IMR-90 (cell line): ENCODE data around the gene RGS19. TPM values are rescaled to one million over a fixed set of nuclear protein-coding genes. Genes with fewer than 3 reads are reported as not detected.
"Not testable (repeated sequence)": the region's sequence is repeated elsewhere in the genome, so short reads cannot be mapped to it uniquely, and the experiment has no call there.

ENCODE experiments used
- ATAC-seq: fragments of 200-7000 bp; cut with Tn5 transposase; 2 replicates; pipeline ENCODE4 v1.9.1; 2020; ENCODE audit warnings: low read depth, mild to moderate bottlenecking, moderate library complexity
- BruUV-seq: library from RNA; stranded (reverse); fragments of 400-500 nt; replicated peaks from 2 replicates; lab custom pipeline; 2021; lab: Mats Ljungman, UMichigan
- CTCF ChIA-PET: fragments of 300-600 bp; formaldehyde crosslinking; extraction: SDS; loops from one replicate; lab custom pipeline; 2021; ENCODE audit warnings: antibody characterized with exemption; lab: Yijun Ruan, JAX
- POLR2A ChIA-PET: fragments of 300-600 bp; sonication (Branson Sonifier 250); formaldehyde crosslinking; loops from one replicate; lab custom pipeline; 2022; ENCODE audit warnings: antibody characterized with exemption; ENCODE audit not compliant: unreplicated experiment; lab: Charles Lee
- DNase-seq: peaks from one replicate; pipeline ENCODE4 v3.0.0; 2013
- H2AFZ ChIP-seq: replicated peaks from 2 replicates; pipeline ENCODE3; 2013; ENCODE audit warnings: low read length, mild to moderate bottlenecking; ENCODE audit not compliant: poor library complexity
- H2AK5ac ChIP-seq: 2 replicates; pipeline ENCODE4 v1.6.1; 2013; ENCODE audit warnings: low read depth, low read length, inconsistent platforms
- H2AK9ac ChIP-seq: replicated peaks from 2 replicates; pipeline ENCODE3; 2013; ENCODE audit warnings: mild to moderate bottlenecking, low read depth, low read length, moderate library complexity; ENCODE audit not compliant: poor library complexity
- H2BK120ac ChIP-seq: 2 replicates; pipeline ENCODE4 v1.6.1; 2013; ENCODE audit warnings: low read depth, low read length, inconsistent platforms
- H2BK15ac ChIP-seq: 3 replicates; pipeline ENCODE4 v1.6.1; 2013; ENCODE audit warnings: low read depth, low read length, inconsistent platforms
- H2BK20ac ChIP-seq: 2 replicates; pipeline ENCODE4 v1.6.1; 2013; ENCODE audit warnings: low read depth, mild to moderate bottlenecking, inconsistent platforms, low read length, moderate library complexity
- H2BK5ac ChIP-seq: 2 replicates; pipeline ENCODE4 v1.6.1; 2013; ENCODE audit warnings: mild to moderate bottlenecking, low read depth, low read length, inconsistent platforms; ENCODE audit not compliant: poor library complexity, severe bottlenecking
- H3K14ac ChIP-seq: replicated peaks from 2 replicates; pipeline ENCODE4 v1.6.1; 2013; ENCODE audit warnings: low read depth, low read length, inconsistent platforms
- H3K18ac ChIP-seq: 2 replicates; pipeline ENCODE4 v1.6.1; 2013; ENCODE audit warnings: low read depth, low read length, control low read depth
- H3K23ac ChIP-seq: 2 replicates; pipeline ENCODE4 v1.6.1; 2013; ENCODE audit warnings: low read depth, low read length, inconsistent platforms
- H3K27ac ChIP-seq: 2 replicates; pipeline ENCODE4 v1.5.1; 2013; ENCODE audit warnings: mild to moderate bottlenecking, control low read depth, low read length; ENCODE audit not compliant: insufficient read depth
- H3K27me3 ChIP-seq: 2 replicates; pipeline ENCODE4 v1.6.1; 2013; ENCODE audit warnings: low read length; ENCODE audit not compliant: control insufficient read depth, insufficient read depth
- H3K36me3 ChIP-seq: 2 replicates; pipeline ENCODE4 v1.6.1; 2013; ENCODE audit warnings: low read length, mixed read lengths; ENCODE audit not compliant: control insufficient read depth, insufficient read depth
- H3K4ac ChIP-seq: 2 replicates; pipeline ENCODE4 v1.6.1; 2013; ENCODE audit warnings: low read depth, low read length, inconsistent platforms
- H3K4me1 ChIP-seq: 2 replicates; pipeline ENCODE4 v1.6.1; 2013; ENCODE audit warnings: low read length, mixed read lengths; ENCODE audit not compliant: control insufficient read depth, insufficient read depth
- H3K4me2 ChIP-seq: 2 replicates; pipeline ENCODE4 v1.6.1; 2013; ENCODE audit warnings: low read depth, mild to moderate bottlenecking, control low read depth, low read length, moderate library complexity
- H3K4me3 ChIP-seq: 2 replicates; pipeline ENCODE4 v1.5.1; 2013; ENCODE audit warnings: low read depth, mild to moderate bottlenecking, control low read depth, low read length, moderate library complexity; ENCODE audit not compliant: insufficient read depth
- H3K56ac ChIP-seq: 2 replicates; pipeline ENCODE4 v1.6.1; 2013; ENCODE audit warnings: low read length, inconsistent platforms; ENCODE audit not compliant: insufficient read depth; ENCODE audit errors: extremely low read depth
- H3K79me1 ChIP-seq, 2 experiments: 2 replicates each; pipeline ENCODE4 v1.6.1; 2013; ENCODE audit warnings: low read length in 2 of 2, inconsistent platforms in 1 of 2, low read depth in 1 of 2
- H3K9ac ChIP-seq: 2 replicates; pipeline ENCODE4 v1.6.1; 2013; ENCODE audit warnings: low read depth, low read length, control low read depth
- H3K9me1 ChIP-seq: 2 replicates; pipeline ENCODE4 v1.6.1; 2013; ENCODE audit warnings: low read length, inconsistent platforms; ENCODE audit not compliant: insufficient read depth
- H3K9me3 ChIP-seq: 2 replicates; pipeline ENCODE4 v1.6.1; 2013; ENCODE audit warnings: low read length; ENCODE audit not compliant: control insufficient read depth, insufficient read depth
- H4K20me1 ChIP-seq: 2 replicates; pipeline ENCODE4 v1.6.1; 2013; ENCODE audit warnings: low read length, inconsistent platforms; ENCODE audit not compliant: insufficient read depth
- H4K5ac ChIP-seq: 2 replicates; pipeline ENCODE4 v1.6.1; 2013; ENCODE audit warnings: mild to moderate bottlenecking, low read depth, low read length, control low read depth
- H4K8ac ChIP-seq, 2 experiments: 2 replicates each; pipeline ENCODE4 v1.6.1; 2013; ENCODE audit warnings: low read depth in 2 of 2, low read length in 2 of 2, control low read depth in 1 of 2, inconsistent platforms in 1 of 2
- H4K91ac ChIP-seq: 2 replicates; pipeline ENCODE4 v1.6.1; 2013; ENCODE audit warnings: low read depth, low read length, inconsistent platforms; ENCODE audit not compliant: insufficient read depth
- WGBS, 2 experiments: methylation state at CpG; one replicate each; pipeline versions ENCODE4 v1.1.5 to v1.1.7; 2013; ENCODE audit warnings: missing lambda C conversion rate in 2 of 2; ENCODE audit not compliant: insufficient read length in 1 of 2; ENCODE audit errors: extremely low coverage in 2 of 2; 5-methylcytosine and 5-hydroxymethylcytosine counted together
- dilution Hi-C: fragments of 300-500 bp; cut with HindIII; formaldehyde crosslinking; loops from one replicate; pipeline ENCODE4 v1.14.3; 2018; ENCODE audit warnings: low sequenced_read_pairs; ENCODE audit not compliant: unreplicated experiment
- in situ Hi-C: fragments of 300-500 bp; cut with MboI; formaldehyde crosslinking; loops from 3 replicates; pipeline ENCODE4 v1.14.3; 2019; ENCODE audit warnings: low sequenced_read_pairs, inconsistent platforms, mixed read lengths
- intact Hi-C: fragments of 100-400 bp; cut with micrococcal nuclease; formaldehyde crosslinking; loops from 2 replicates; pipeline ENCODE4 v1.10.0; 2022
- polyA plus RNA-seq, 3 experiments: library from polyadenylated mRNA; depleted of rRNA; stranded (reverse); fragments of >200 nt; gene quantifications; 2 replicates each; pipeline ENCODE4 v1.2.3, GENCODE V29; 2012; ENCODE audit warnings: low replicate concordance in 1 of 3
- total RNA-seq: library from RNA; depleted of rRNA; stranded (reverse); fragments of >200 nt; gene quantifications from 2 replicates; pipeline ENCODE4 v1.2.3, GENCODE V29; 2012

The RGS19 gene
- total and polyA plus RNA-seq, 2 of the 4 experiments (the other 2 are of a cell fraction), result 7.7 to 17.5 TPM

GRCh38 chr20:64123517-64123916, 44.2 kb upstream of the RGS19 start:
- H4K20me1 ChIP-seq, H3K9me1 ChIP-seq, CTCF ChIA-PET, H3K4ac ChIP-seq, dilution Hi-C loops, BruUV-seq, H3K23ac ChIP-seq, H2AK9ac ChIP-seq, H2BK20ac ChIP-seq, H2AFZ ChIP-seq, H3K56ac ChIP-seq, H2AK5ac ChIP-seq, H3K27ac ChIP-seq, ATAC-seq, intact Hi-C loops, in situ Hi-C loops, H3K14ac ChIP-seq, H4K8ac ChIP-seq, H3K36me3 ChIP-seq, H3K9ac ChIP-seq, H3K9me3 ChIP-seq, H2BK120ac ChIP-seq, H3K79me1 ChIP-seq, POLR2A ChIA-PET, DNase-seq, H4K5ac ChIP-seq, H2BK15ac ChIP-seq, H4K91ac ChIP-seq, H2BK5ac ChIP-seq, H3K18ac ChIP-seq, H3K4me2 ChIP-seq, H3K4me3 ChIP-seq, H3K4me1 ChIP-seq: not testable (repeated sequence)
- H3K27me3 ChIP-seq, result peaks cover 22% of the 10 kb centered on the region
- 69% methylated on average over 7 of the region's 11 CpGs; no CpG with 5 or more reads in 1 of the 2 experiments for WGBS, 2 experiments

- H3K9ac ChIP-seq, CTCF ChIA-PET, H3K14ac ChIP-seq, H3K18ac ChIP-seq, H3K79me1 ChIP-seq, H2BK15ac ChIP-seq, H3K27ac ChIP-seq, intact Hi-C loops, H4K91ac ChIP-seq, DNase-seq, H4K5ac ChIP-seq, H3K36me3 ChIP-seq, H3K56ac ChIP-seq, H3K4me3 ChIP-seq, BruUV-seq, H3K4ac ChIP-seq, dilution Hi-C loops, POLR2A ChIA-PET, ATAC-seq, H3K9me3 ChIP-seq, H4K20me1 ChIP-seq, H2AK5ac ChIP-seq, H2BK5ac ChIP-seq, H2BK20ac ChIP-seq, H4K8ac ChIP-seq, H2BK120ac ChIP-seq, H3K4me2 ChIP-seq, H3K23ac ChIP-seq, H3K4me1 ChIP-seq, H3K9me1 ChIP-seq, in situ Hi-C loops, H2AK9ac ChIP-seq, H2AFZ ChIP-seq: not testable (repeated sequence)
- H3K27me3 ChIP-seq, result peaks cover 22% of the 10 kb centered on the region
- WGBS, 2 experiments, result 80% methylated on average over 10 of the region's 11 CpGs; no CpG with 5 or more reads in 1 of the 2 experiments
Observed at GRCh38 chr20:64122927-64123326, 43.6 kb upstream of the RGS19 start.
